HepG2 (cell line): ENCODE results near the gene ITGB8. TPM values are rescaled to one million over a fixed set of nuclear protein-coding genes. Genes with fewer than 3 reads are reported as not detected.
A peak's percentile ranks its signal among the peaks of the same experiment; 100 is the strongest.

Experiments used
- ATAC-seq: fragments of 200-7000 bp; cut with Tn5 transposase; 3 replicates; pipeline ENCODE4 v1.9.1; 2020; ENCODE audit warnings: mild to moderate bottlenecking, moderate library complexity
- BruUV-seq: library from RNA; stranded (reverse); fragments of 400-500 nt; replicated peaks from 2 replicates; lab custom pipeline; 2021; lab: Mats Ljungman, UMichigan
- CTCF ChIA-PET: fragments of 300-600 bp; formaldehyde crosslinking; extraction: SDS; loops from one replicate; lab custom pipeline; 2021; ENCODE audit warnings: low total read pairs, inconsistent platforms, low intra/inter-chr PET ratio; lab: Yijun Ruan, JAX
- POLR2A ChIA-PET: fragments of 350-600 bp; sonication (Branson Sonifier 250); formaldehyde crosslinking; loops from one replicate; lab custom pipeline; 2020; ENCODE audit warnings: antibody characterized with exemption, inconsistent platforms; lab: Yijun Ruan, JAX
- DNase-seq: peaks from one replicate; pipeline ENCODE4 v3.0.0-alpha.2; 2015; ENCODE audit warnings: low spot score
- FAIRE-seq: peaks from 3 replicates; lab custom pipeline; 2011; peaks lifted over from hg19 to GRCh38; lab: Jason Lieb, UNC
- H2AFZ ChIP-seq: one replicate; pipeline ENCODE4 v1.6.1; 2011; ENCODE audit warnings: low read length, inconsistent platforms
- H3K27ac ChIP-seq: fragments of 300-600 bp; 3 replicates; pipeline ENCODE4 v1.8.0; 2011; ENCODE audit warnings: mixed run types, mild to moderate bottlenecking, mixed read lengths, low read length, inconsistent platforms; ENCODE audit not compliant: insufficient read depth; ENCODE audit errors: extremely low read length
- H3K27me3 ChIP-seq, 2 experiments: fragments of 200-600 bp in 1 of 2; 2 replicates in 1 of 2; 3 replicates in 1 of 2; pipeline versions ENCODE4 v1.6.0 to v1.8.0; 2011; ENCODE audit warnings: low read length in 2 of 2, mild to moderate bottlenecking in 2 of 2, moderate library complexity in 2 of 2, inconsistent platforms in 1 of 2; ENCODE audit not compliant: insufficient read depth in 2 of 2, control insufficient read depth in 1 of 2
- H3K36me3 ChIP-seq, 2 experiments: fragments of 200-600 bp in 1 of 2; replicated peaks in 1 of 2; 2 replicates in 1 of 2; 3 replicates in 1 of 2; pipeline versions ENCODE4 v1.5.1 to v1.8.0; 2011; ENCODE audit warnings: low read length in 2 of 2, inconsistent platforms in 1 of 2; ENCODE audit not compliant: insufficient read depth in 2 of 2, control insufficient read depth in 1 of 2
- H3K4me1 ChIP-seq: 2 replicates; pipeline ENCODE4 v1.5.1; 2012; ENCODE audit warnings: low read length, inconsistent platforms; ENCODE audit not compliant: insufficient read depth
- H3K4me2 ChIP-seq: 2 replicates; pipeline ENCODE4 v1.6.0; 2011; ENCODE audit warnings: low read depth, low read length, inconsistent platforms
- H3K4me3 ChIP-seq, 3 experiments: fragments of 200-600 bp in 1 of 3; sonication (generic), shearing (Covaris generic) in 1 of 3; replicated peaks in 1 of 3; 2 replicates each; pipeline ENCODE4 v1.5.1; 2011 to 2016; ENCODE audit warnings: low read length in 3 of 3, inconsistent platforms in 2 of 3, low read depth in 2 of 3, mild to moderate bottlenecking in 2 of 3, control low read depth in 1 of 3, mixed read lengths in 1 of 3; ENCODE audit not compliant: insufficient read depth in 1 of 3
- H3K79me2 ChIP-seq: one replicate; pipeline ENCODE4 v1.6.1; 2011; ENCODE audit warnings: low read length, inconsistent platforms; ENCODE audit not compliant: insufficient read depth
- H3K9ac ChIP-seq: 2 replicates; pipeline ENCODE4 v1.6.0; 2011; ENCODE audit warnings: mild to moderate bottlenecking, low read depth, low read length, inconsistent platforms; ENCODE audit not compliant: insufficient read depth
- H3K9me3 ChIP-seq: 2 replicates; pipeline ENCODE4 v1.5.1; 2012; ENCODE audit warnings: mild to moderate bottlenecking, low read length
- H4K20me1 ChIP-seq: 2 replicates; pipeline ENCODE4 v1.6.0; 2011; ENCODE audit warnings: inconsistent platforms, mild to moderate bottlenecking, low read length, moderate library complexity; ENCODE audit not compliant: insufficient read depth
- CEBPB ChIP-seq: IDR thresholded peaks from 2 replicates; pipeline ENCODE4 v1.6.1; 2011; ENCODE audit warnings: low read depth, low read length, improper control_type of control experiment, borderline replicate concordance
- FOXC1 ChIP-seq: sonication (generic); formaldehyde crosslinking; IDR thresholded peaks from 2 replicates; pipeline ENCODE4 v1.8.0; 2022; ENCODE audit warnings: mild to moderate bottlenecking, missing genetic modification reagents, borderline replicate concordance
- MAFK ChIP-seq, 2 experiments: IDR thresholded peaks in 1 of 2; conservative IDR thresholded peaks in 1 of 2; 2 replicates each; pipeline ENCODE4 v1.6.1; 2011; ENCODE audit warnings: improper control_type of control experiment in 2 of 2, low read length in 2 of 2
- MXD4 ChIP-seq: IDR thresholded peaks from 2 replicates; pipeline ENCODE4 v1.6.1; 2016; ENCODE audit warnings: mild to moderate bottlenecking, missing biosample characterization, missing genetic modification reagents
- RCOR2 ChIP-seq: IDR thresholded peaks from 2 replicates; pipeline ENCODE4 v1.6.1; 2016; ENCODE audit warnings: missing biosample characterization, missing genetic modification reagents
- ZFP36 ChIP-seq: fragments of 150-350 bp; IDR thresholded peaks from 2 replicates; pipeline ENCODE4 v1.6.1; 2018; ENCODE audit warnings: borderline replicate concordance, low read length, low read depth; ENCODE audit not compliant: partially characterized antibody
- WGBS: methylation state at CpG from one replicate; pipeline ENCODE4 v1.1.6; 2017; ENCODE audit warnings: low lambda C conversion rate; 5-methylcytosine and 5-hydroxymethylcytosine counted together
- in situ Hi-C: cut with HindIII; loops from 2 replicates; pipeline ENCODE4 v1.10.0; 2017; ENCODE audit warnings: low pct_unique_long_range_greater_than_20kb; ENCODE audit not compliant: extremely low pct_ligation_motif_present
- intact Hi-C: fragments of 100-400 bp; cut with micrococcal nuclease; formaldehyde crosslinking; loops from one replicate; pipeline ENCODE4 v1.10.0; 2022; ENCODE audit not compliant: unreplicated experiment
- polyA plus RNA-seq, 8 experiments: library from polyadenylated mRNA; depleted of rRNA in 3 of 8; stranded (reverse) in 7 of 8; unstranded in 1 of 8; fragments of >200 nt; fragmentation: Illumina TruSeq in 4 of 8; extraction: Trizol in 4 of 8; gene quantifications; 2 replicates each; pipeline versions ENCODE4 v1.2.1 to v1.2.3, GENCODE V29; 2011 to 2016; ENCODE audit warnings: low read depth in 4 of 8, missing spikeins in 1 of 8, mixed read lengths in 1 of 8; ENCODE audit not compliant: insufficient read depth in 1 of 8
- total RNA-seq, 5 experiments: library from RNA; depleted of rRNA; stranded (reverse); fragments of >200 nt; fragmentation: Illumina TruSeq; extraction: Trizol; gene quantifications; 2 replicates each; pipeline ENCODE4 v1.2.3, GENCODE V29; 2016; ENCODE audit warnings: low read depth in 1 of 5

ITGB8 gene
- total and polyA plus RNA-seq, 2 of the 13 experiments (the other 11 are each of a cell fraction or from before 2014, with no cell fraction given): 0.01 TPM; not detected in 1

DNA sequence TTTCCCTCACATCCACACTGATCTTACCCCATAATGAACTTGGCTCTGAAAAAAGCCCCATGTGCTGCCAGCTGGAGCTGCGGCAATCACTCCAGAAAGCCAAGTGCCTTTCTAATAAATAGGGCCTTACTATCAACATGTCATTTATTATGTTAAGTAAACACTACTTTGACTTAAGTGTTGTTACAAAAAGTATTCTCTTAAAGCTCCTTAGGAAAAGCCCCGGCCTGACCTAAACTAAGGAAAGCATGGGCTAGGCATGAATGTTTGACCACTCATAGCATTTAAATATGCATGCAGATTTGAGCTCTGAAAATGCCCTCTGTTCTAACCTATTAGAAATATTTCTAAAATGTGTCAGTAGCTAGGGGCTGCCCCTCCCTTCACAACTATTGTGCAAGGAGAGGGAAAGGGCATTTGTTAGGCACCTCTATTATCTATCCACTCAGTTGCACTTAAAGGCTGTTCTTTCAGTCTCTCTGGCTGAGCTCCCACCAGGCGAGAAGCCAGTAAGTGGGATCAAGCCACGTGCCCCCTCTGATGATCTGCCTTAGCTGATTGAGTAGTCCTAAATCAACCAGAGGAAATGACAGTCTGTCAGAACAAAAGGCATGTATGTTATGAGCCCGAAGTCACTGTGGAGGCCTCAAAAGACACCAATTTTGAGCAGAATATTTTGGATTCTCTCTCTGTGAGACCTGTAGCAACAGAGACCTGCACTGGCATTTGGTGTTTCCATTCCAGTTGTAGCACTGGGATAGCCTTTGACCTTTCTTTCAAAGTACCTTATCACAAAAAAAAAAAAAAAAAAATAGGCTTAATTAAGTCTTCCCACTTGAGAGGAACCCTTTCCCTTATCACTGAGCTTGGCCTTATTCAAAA lies 77.1 kb downstream of the ITGB8 start:
- H3K9me3 ChIP-seq: no peaks in the 10 kb centered on the region
- H3K4me3 ChIP-seq: no peak overlapping the region
- BruUV-seq: no TSS peak
- CTCF ChIA-PET: no interaction called here
- no peak for TF ChIP-seq MAFK (conservative IDR thresholded peaks at IDR 0.05 in 1 of 2, IDR thresholded peaks at IDR 0.05 in 1 of 2; ENCODE audit: low read length in 2 of 2)
- no peak for TF ChIP-seq RCOR2
- TF ChIP-seq FOXC1 (CRISPR knock-in tag): no peak
- TF ChIP-seq, all 625 proteins: peak for 0
- Histone ChIP-seq H4K20me1 (no peaks in the 10 kb centered on the region), H2AFZ (no peak overlapping the region), H3K9ac (no peak overlapping the region), H3K79me2 (no peaks in the 10 kb centered on the region), H3K4me1 (no peaks in the 10 kb centered on the region), H3K27ac (no peak overlapping the region), H3K4me2 (no peak overlapping the region), H3K36me3 (no peaks in the 10 kb centered on the region), H3K27me3 (no peaks in the 10 kb centered on the region)
- POLR2A ChIA-PET: no interaction called here
- 16% methylated on average over 5 of the region's 5 CpGs for WGBS
- intact Hi-C loops: loop anchor here (10.0 kb wide), 1 partner anchor 63 kb away; no protein-coding TSS in a partner anchor
- FAIRE-seq (no peak), DNase-seq (no peak), ATAC-seq (no peak)
- in situ Hi-C loops: no loop called here

DNA sequence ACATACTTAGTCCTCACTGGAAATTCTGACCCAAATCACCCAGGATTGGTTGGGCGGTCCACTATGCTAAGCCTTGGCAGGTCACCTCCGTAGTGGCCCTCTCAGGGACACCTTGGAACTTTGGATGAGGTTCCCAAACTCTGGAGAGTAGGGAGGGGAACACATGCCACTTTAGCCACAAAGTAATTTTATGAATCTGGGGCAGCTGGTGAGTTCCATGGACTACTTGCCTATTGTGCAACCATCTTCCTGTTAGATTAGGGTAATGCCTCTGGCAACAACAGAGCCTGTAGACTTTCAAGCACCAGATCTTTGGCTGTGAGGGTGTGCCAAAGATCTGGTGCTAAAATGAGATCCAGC lies 77.7 kb downstream of the ITGB8 start:
- H4K20me1 ChIP-seq: no peaks in the 10 kb centered on the region
- no peaks in the 10 kb centered on the region for H3K4me1 ChIP-seq
- ChIA-PET POLR2A (no interaction called here), CTCF (no interaction called here)
- TF ChIP-seq CEBPB (peak; percentile 47; the same call in 1 of the 2 replicates), MXD4 (no peak), ZFP36 (no peak)
- DNase-seq (no peak), ATAC-seq (no peak), FAIRE-seq (no peak)
- no peak overlapping the region for H3K4me3 ChIP-seq
- WGBS: 4% methylated on average over 2 of the region's 2 CpGs
- no TSS peak for BruUV-seq
- in situ Hi-C loops (no loop called here), intact Hi-C loops (loop anchor here (10.0 kb wide), 1 partner anchor 64 kb away; no protein-coding TSS in a partner anchor)
- H3K9ac ChIP-seq: no peak overlapping the region
- H3K4me2 ChIP-seq: no peak overlapping the region
- H3K9me3 ChIP-seq: no peaks in the 10 kb centered on the region
- no peaks in the 10 kb centered on the region for H3K27me3 ChIP-seq
- H2AFZ ChIP-seq: no peak overlapping the region
- no peaks in the 10 kb centered on the region for H3K79me2 ChIP-seq
- no peak overlapping the region for H3K27ac ChIP-seq
- no peaks in the 10 kb centered on the region for H3K36me3 ChIP-seq
